A549 treated with RU486 at 1 μM for 4 hours (cell line): ENCODE data around the gene NFATC2IP. TPM values are rescaled to one million over a fixed set of nuclear protein-coding genes. Genes with fewer than 3 reads are reported as not detected.

Source experiments
- total RNA-seq: library from RNA; stranded (reverse); fragments of 200-300 nt; extraction: Qiagen RNA extraction; gene quantifications from 5 replicates; pipeline ENCODE4 v1.2.3, GENCODE V29; 2022; ENCODE audit warnings: low read depth

The NFATC2IP gene
- 19.5 to 31.7 TPM (median 29.4 TPM) in 5 replicates for total RNA-seq

GRCh38 chr16:28950648-28951409, at the start of gene NFATC2IP:
Gene NFATC2IP, plus strand, starts transcription at chr16:28950937. Its CDS starts 75 bp downstream, at chr16:28951012.

GRCh38 chr16:28924762-28925385, 25.9 kb upstream of the NFATC2IP start, which contains the start of gene RABEP2:
Gene RABEP2, minus strand, starts transcription at chr16:28925238. Its CDS starts 75 bp downstream, at chr16:28925163.

DNA sequence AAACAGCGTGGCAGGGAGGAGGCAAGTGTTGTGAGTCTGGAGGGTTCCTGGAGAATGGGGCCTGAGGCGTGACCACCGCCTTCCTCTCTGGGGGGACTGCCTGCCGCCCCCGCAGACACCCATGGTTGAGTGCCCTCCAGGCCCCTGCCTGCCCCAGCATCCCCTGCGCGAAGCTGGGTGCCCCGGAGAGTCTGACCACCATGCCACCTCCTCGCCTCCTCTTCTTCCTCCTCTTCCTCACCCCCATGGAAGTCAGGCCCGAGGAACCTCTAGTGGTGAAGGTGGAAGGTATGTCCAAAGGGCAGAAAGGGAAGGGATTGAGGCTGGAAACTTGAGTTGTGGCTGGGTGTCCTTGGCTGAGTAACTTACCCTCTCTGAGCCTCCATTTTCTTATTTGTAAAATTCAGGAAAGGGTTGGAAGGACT, 18.9 kb upstream of the NFATC2IP start, which contains the start of gene CD19:
Gene CD19 (plus strand): TSS at position 171 of the 425 bp plus-strand sequence. CDS start 30 bp downstream, at position 201.

GRCh38 chr16:28974437-28975157, 23.9 kb downstream of the NFATC2IP start, which contains the start of gene SPNS1:
Gene SPNS1, plus strand, starts transcription at chr16:28974778. Its CDS starts 374 bp downstream, at chr16:28975152.

GRCh38 chr16:28984619-28985135, 33.9 kb downstream of the NFATC2IP start, which contains the start of gene LAT:
Gene LAT, plus strand, starts transcription at chr16:28985052. Its CDS starts 366 bp downstream, at chr16:28985418.

Other genes starting within 250 kb of the NFATC2IP start
- gene EIF3C, start 239.5 kb upstream of the NFATC2IP start, total RNA-seq = 194 to 402 TPM (median 337 TPM) in 5 replicates
- 1.5 to 2.7 TPM (median 1.7 TPM) in 5 replicates for gene NPIPB9, start 199.2 kb upstream of the NFATC2IP start, total RNA-seq
- gene ATXN2L, start 127.9 kb upstream of the NFATC2IP start, total RNA-seq = 89.8 to 145 TPM (median 131 TPM) in 5 replicates
- gene TUFM, start 104.6 kb upstream of the NFATC2IP start, total RNA-seq = 211 to 324 TPM (median 285 TPM) in 5 replicates
- 21.2 to 31.9 TPM (median 31.0 TPM) in 5 replicates for gene SH2B1, start 87.1 kb upstream of the NFATC2IP start, total RNA-seq
- 1.6 to 4.1 TPM (median 2.7 TPM) in 5 replicates for gene ATP2A1, start 72.4 kb upstream of the NFATC2IP start, total RNA-seq
- gene RABEP2, start 25.7 kb upstream of the NFATC2IP start, total RNA-seq = 9.1 to 11.4 TPM (median 9.4 TPM) in 5 replicates
- gene CD19, start 19.0 kb upstream of the NFATC2IP start, total RNA-seq = not detected in 5 replicates
- gene SPNS1, start 23.8 kb downstream of the NFATC2IP start, total RNA-seq = 50.1 to 80.1 TPM (median 72.4 TPM) in 5 replicates
- 2.2 to 5.3 TPM (median 4.3 TPM) in 5 replicates for gene LAT, start 34.1 kb downstream of the NFATC2IP start, total RNA-seq